Activated CD8-positive, alpha-beta T cell treated with anti-CD3 and anti-CD28 coated beads, Interleukin-2, amount 10 ng/mL, durations not matched to agents 7 days and 5 days (primary cell): ENCODE data around the gene PDE4B. TPM values are rescaled to one million over a fixed set of nuclear protein-coding genes. Genes with fewer than 3 reads are reported as not detected.
"Not testable (repeated sequence)": the region's sequence is repeated elsewhere in the genome, so short reads cannot be mapped to it uniquely, and the experiment has no call there.

ENCODE experiments used
- ATAC-seq: fragments of 150-1000 bp; cut with Tn5 transposase; one replicate; pipeline ENCODE4 v1.10.0; 2021; ENCODE audit warnings: moderate library complexity
- CTCF ChIA-PET: fragments of 350-600 bp; sonication (Branson Sonifier 250); formaldehyde crosslinking; loops from one replicate; lab custom pipeline; 2021; ENCODE audit warnings: antibody characterized with exemption; lab: Charles Lee
- POLR2A ChIA-PET: fragments of 350-600 bp; sonication (Branson Sonifier 250); formaldehyde crosslinking; loops from one replicate; lab custom pipeline; 2021; ENCODE audit warnings: antibody characterized with exemption; lab: Charles Lee
- DNase-seq: peaks from one replicate; pipeline ENCODE4 v3.0.0-alpha.2; 2020
- H3K27ac Mint-ChIP-seq: one replicate; pipeline ENCODE4 v1.8.0; 2021; ENCODE audit warnings: mild to moderate bottlenecking, mixed read lengths
- H3K27me3 Mint-ChIP-seq: one replicate; pipeline ENCODE4 v1.8.0; 2021; ENCODE audit warnings: low read depth, mixed read lengths
- H3K36me3 Mint-ChIP-seq: one replicate; pipeline ENCODE4 v1.8.0; 2021; ENCODE audit warnings: low read depth, mixed read lengths
- H3K4me1 Mint-ChIP-seq: one replicate; pipeline ENCODE4 v1.8.0; 2021; ENCODE audit warnings: low read depth, mixed read lengths
- H3K4me3 Mint-ChIP-seq: one replicate; pipeline ENCODE4 v1.8.0; 2021; ENCODE audit warnings: mild to moderate bottlenecking, mixed read lengths
- H3K9me3 Mint-ChIP-seq: one replicate; pipeline ENCODE4 v1.8.0; 2022; ENCODE audit warnings: mixed read lengths; ENCODE audit not compliant: insufficient read depth
- total RNA-seq, 2 experiments: library from RNA; stranded (reverse); gene quantifications; one replicate each; pipeline ENCODE4 v1.2.3, GENCODE V29; 2021

Gene PDE4B
- total RNA-seq, 2 experiments from 2014 or later, result 21.4 to 24.3 TPM

DNA sequence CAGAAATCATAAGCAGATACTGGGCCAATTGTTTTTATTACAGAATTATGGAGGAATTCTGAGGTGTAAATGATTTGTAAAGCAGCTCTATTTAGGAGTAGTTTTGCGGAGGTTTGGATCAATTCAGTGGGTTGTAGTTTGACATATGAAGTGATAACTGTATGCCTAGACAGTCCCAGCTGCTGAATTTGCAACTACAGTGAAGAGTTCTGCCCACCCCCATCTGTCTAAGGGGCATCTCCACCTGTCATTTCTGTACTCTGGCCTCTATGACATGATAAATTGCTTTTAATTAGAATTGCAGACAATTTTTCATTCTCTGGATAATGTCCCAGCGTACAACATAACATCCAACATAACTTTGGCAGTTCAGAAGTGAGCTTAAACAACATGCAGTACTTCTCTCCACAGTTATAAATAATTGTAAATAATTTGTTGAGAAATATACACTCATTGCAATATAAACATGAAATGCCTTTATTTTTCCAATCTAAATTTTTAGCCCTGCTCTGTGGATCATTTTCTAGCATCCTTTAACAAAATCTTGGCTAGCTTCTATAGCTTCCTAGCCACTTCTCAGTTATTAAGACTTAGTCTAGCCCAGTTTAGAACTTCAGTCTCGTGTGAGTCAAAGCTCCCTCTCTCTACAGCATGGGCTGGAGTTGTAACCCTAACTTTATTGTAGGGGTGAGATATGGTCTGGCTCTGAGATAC lies 52.3 kb downstream of the PDE4B start:
- POLR2A ChIA-PET, result no interaction called here
- CTCF ChIA-PET, result interaction anchor here (1.3 to 1.7 kb wide), 2 partner anchors 157 to 881 kb away, joined by 3 to 4 read pairs; no protein-coding TSS in a partner anchor
- H3K36me3 Mint-ChIP-seq, result no peaks in the 10 kb centered on the region
- no peak overlapping the region for H3K4me3 Mint-ChIP-seq
- ATAC-seq (no peak), DNase-seq (no peak)
- H3K27me3 Mint-ChIP-seq, result peaks cover 14% of the 10 kb centered on the region
- H3K4me1 Mint-ChIP-seq, result no peaks in the 10 kb centered on the region
- H3K9me3 Mint-ChIP-seq, result peaks cover 5% of the 10 kb centered on the region
- no peak overlapping the region for H3K27ac Mint-ChIP-seq

- Mint-ChIP-seq H3K27ac (no peak overlapping the region), H3K27me3 (peaks cover 14% of the 10 kb centered on the region), H3K4me3 (no peak overlapping the region), H3K4me1 (no peaks in the 10 kb centered on the region), H3K9me3 (peaks cover 5% of the 10 kb centered on the region), H3K36me3 (no peaks in the 10 kb centered on the region)
- DNase-seq (no peak), ATAC-seq (no peak)
- POLR2A ChIA-PET, result no interaction called here
- CTCF ChIA-PET, result interaction anchor here (1.3 to 1.7 kb wide), 2 partner anchors 158 to 880 kb away, joined by 3 to 4 read pairs; no protein-coding TSS in a partner anchor
Observed at GRCh38 chr1:65845535-65846060, 52.9 kb downstream of the PDE4B start.

- ATAC-seq, result no peak
- CTCF ChIA-PET, result no interaction called here
- no peak for DNase-seq
- Mint-ChIP-seq H3K27me3 (peaks cover 9% of the 10 kb centered on the region), H3K27ac (no peak overlapping the region), H3K36me3 (no peaks in the 10 kb centered on the region), H3K4me3 (no peak overlapping the region), H3K4me1 (no peaks in the 10 kb centered on the region), H3K9me3 (peaks cover 5% of the 10 kb centered on the region)
- POLR2A ChIA-PET, result interaction anchor here (0.5 kb wide), 1 partner anchor 91 kb away, joined by 5 read pairs; no protein-coding TSS in a partner anchor
Observed at GRCh38 chr1:65846866-65847265, 54.2 kb downstream of the PDE4B start.

DNA sequence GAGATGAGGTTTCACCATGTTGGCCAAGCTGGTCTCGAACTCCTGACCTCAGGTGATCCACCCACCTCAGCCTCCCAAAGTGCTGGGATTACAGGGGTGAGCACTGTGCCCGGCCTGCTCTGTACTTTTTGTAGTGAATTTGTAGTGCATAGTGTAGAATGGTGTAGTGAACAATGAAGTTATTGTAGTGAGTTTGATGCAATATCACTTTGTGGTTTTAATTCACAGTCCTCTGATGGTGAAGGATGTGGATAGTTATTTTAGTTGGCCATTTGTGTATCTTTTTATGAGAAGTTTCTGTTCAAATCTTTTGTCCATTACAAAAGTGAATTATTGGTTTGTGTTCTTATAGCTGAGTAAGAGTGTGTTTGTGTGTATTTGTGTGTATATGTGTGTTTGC lies 57.6 kb downstream of the PDE4B start:
- Mint-ChIP-seq H3K9me3 (peaks cover 5% of the 10 kb centered on the region), H3K4me1 (no peaks in the 10 kb centered on the region), H3K4me3 (no peak overlapping the region), H3K27ac (no peak overlapping the region), H3K36me3 (no peaks in the 10 kb centered on the region), H3K27me3 (peaks cover 10% of the 10 kb centered on the region)
- POLR2A ChIA-PET, result interaction anchor here (0.7 kb wide), 1 partner anchor 118 kb away, joined by 3 read pairs; no protein-coding TSS in a partner anchor
- DNase-seq (no peak), ATAC-seq (no peak)
- CTCF ChIA-PET, result no interaction called here

DNA sequence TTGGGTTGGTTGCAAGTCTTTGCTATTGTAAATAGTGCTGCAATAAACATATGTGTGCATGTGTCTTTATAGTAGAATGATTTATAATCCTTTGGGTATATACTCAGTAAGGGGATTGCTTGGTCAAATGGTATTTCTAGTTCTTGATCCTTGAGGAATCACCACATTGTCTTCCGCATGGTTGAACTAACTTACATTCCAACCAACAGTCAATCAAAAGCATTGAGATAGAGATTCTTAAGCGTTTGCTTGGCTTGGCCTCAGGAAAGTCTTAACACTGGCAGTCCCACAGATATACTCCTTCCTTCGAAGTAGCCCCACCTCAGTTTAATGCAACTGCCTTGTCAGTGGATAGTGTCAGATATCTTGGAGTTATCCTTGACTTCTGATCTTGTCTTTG lies 63.9 kb downstream of the PDE4B start:
- ATAC-seq, DNase-seq, H3K27me3 Mint-ChIP-seq, H3K36me3 Mint-ChIP-seq, POLR2A ChIA-PET, H3K4me3 Mint-ChIP-seq, H3K4me1 Mint-ChIP-seq, H3K27ac Mint-ChIP-seq, CTCF ChIA-PET, H3K9me3 Mint-ChIP-seq: not testable (repeated sequence)

GRCh38 chr1:65866439-65866838 lies 73.7 kb downstream of the PDE4B start:
- ChIA-PET CTCF (interaction anchor here (1.5 kb wide), 1 partner anchor 376 kb away, joined by 4 read pairs; no protein-coding TSS in a partner anchor), POLR2A (no interaction called here)
- Mint-ChIP-seq H3K4me3 (no peak overlapping the region), H3K27me3 (peaks cover 4% of the 10 kb centered on the region), H3K36me3 (no peaks in the 10 kb centered on the region), H3K9me3 (peaks cover 4% of the 10 kb centered on the region), H3K27ac (no peak overlapping the region), H3K4me1 (no peaks in the 10 kb centered on the region)
- DNase-seq, result no peak
- ATAC-seq, result no peak

DNA sequence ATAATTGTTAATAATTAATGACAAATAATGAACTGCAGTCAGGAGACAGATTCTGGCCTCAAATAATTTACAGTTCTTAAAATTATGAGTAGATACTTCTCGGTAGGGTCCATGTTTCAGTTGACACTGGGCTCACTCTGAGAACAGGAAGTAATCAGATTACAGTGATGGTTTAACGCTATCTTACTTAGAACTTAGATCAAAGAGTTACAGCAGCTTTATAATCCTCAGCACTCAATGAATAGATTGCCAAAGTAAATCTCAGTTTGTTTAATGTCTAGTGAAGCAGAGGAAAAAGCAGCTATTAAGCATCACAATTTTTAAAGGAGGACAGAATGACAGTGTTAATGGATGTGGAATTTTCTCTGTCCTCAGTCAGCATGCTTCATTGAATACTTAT lies 79.6 kb downstream of the PDE4B start:
- Mint-ChIP-seq H3K4me3 (no peak overlapping the region), H3K27me3 (peaks cover 8% of the 10 kb centered on the region), H3K27ac (no peak overlapping the region), H3K9me3 (peaks cover 4% of the 10 kb centered on the region), H3K36me3 (no peaks in the 10 kb centered on the region), H3K4me1 (no peaks in the 10 kb centered on the region)
- ATAC-seq, result no peak
- POLR2A ChIA-PET, result no interaction called here
- CTCF ChIA-PET, result no interaction called here
- no peak for DNase-seq

DNA sequence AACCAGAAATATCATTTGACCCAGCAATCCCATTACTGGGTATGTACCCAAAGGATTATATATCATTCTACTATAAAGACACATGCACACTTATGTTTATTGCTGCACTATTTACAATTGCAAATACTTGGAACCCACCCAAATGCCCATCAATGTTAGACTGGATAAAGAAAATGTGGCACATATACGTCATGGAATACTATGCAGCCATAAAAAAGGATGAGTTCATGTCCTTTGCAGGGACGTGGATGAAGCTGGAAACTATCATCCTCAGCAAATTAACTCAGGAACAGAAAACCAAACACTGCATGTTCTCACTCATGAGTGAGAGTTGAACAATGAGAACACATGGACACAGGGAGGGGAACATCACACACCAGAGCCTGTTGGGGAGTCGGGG lies 85.6 kb downstream of the PDE4B start:
- H3K9me3 Mint-ChIP-seq, DNase-seq, H3K27ac Mint-ChIP-seq, CTCF ChIA-PET, H3K27me3 Mint-ChIP-seq, ATAC-seq, POLR2A ChIA-PET, H3K4me1 Mint-ChIP-seq, H3K36me3 Mint-ChIP-seq, H3K4me3 Mint-ChIP-seq: not testable (repeated sequence)

DNA sequence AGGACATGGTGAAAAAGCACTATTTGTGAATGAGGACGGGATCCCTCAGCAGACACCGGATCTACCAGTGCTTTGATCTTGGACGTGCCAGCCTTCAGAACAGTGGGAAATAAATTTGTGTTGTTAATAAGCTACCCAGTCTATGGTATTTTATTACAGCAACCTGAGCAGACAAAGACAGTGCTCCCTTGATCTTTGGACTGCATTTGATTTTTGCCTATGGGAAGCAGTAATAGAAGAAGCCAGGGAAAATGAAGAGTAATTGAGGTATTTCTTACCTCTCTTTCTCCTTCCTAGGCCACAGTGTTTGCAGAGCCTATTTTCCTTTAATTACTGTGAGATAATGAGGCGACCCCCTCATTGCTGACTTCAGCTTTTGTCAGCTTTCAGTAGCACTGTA lies 87.9 kb downstream of the PDE4B start:
- no peaks in the 10 kb centered on the region for H3K4me1 Mint-ChIP-seq
- POLR2A ChIA-PET, result no interaction called here
- no peak overlapping the region for H3K27ac Mint-ChIP-seq
- H3K4me3 Mint-ChIP-seq, result no peak overlapping the region
- H3K9me3 Mint-ChIP-seq, result peaks cover 4% of the 10 kb centered on the region
- CTCF ChIA-PET, result no interaction called here
- H3K36me3 Mint-ChIP-seq, result no peaks in the 10 kb centered on the region
- no peaks in the 10 kb centered on the region for H3K27me3 Mint-ChIP-seq
- no peak for ATAC-seq
- DNase-seq, result no peak

GRCh38 chr1:65881067-65881594 lies 88.4 kb downstream of the PDE4B start:
- ChIA-PET POLR2A (no interaction called here), CTCF (no interaction called here)
- Mint-ChIP-seq H3K27me3 (no peaks in the 10 kb centered on the region), H3K36me3 (no peaks in the 10 kb centered on the region), H3K9me3 (peaks cover 4% of the 10 kb centered on the region), H3K27ac (no peak overlapping the region), H3K4me3 (no peak overlapping the region), H3K4me1 (no peaks in the 10 kb centered on the region)
- DNase-seq (no peak), ATAC-seq (no peak)

- CTCF ChIA-PET, result no interaction called here
- H3K27me3 Mint-ChIP-seq, result no peaks in the 10 kb centered on the region
- POLR2A ChIA-PET, result no interaction called here
- no peaks in the 10 kb centered on the region for H3K4me1 Mint-ChIP-seq
- no peaks in the 10 kb centered on the region for H3K36me3 Mint-ChIP-seq
- DNase-seq (no peak), ATAC-seq (no peak)
- H3K9me3 Mint-ChIP-seq, result no peaks in the 10 kb centered on the region
- H3K4me3 Mint-ChIP-seq, result no peak overlapping the region
- H3K27ac Mint-ChIP-seq, result no peak overlapping the region
Observed at GRCh38 chr1:65882076-65882475, 89.4 kb downstream of the PDE4B start.

GRCh38 chr1:65889441-65889840 lies 96.7 kb downstream of the PDE4B start:
- Mint-ChIP-seq H3K4me1 (no peaks in the 10 kb centered on the region), H3K27ac (no peak overlapping the region), H3K4me3 (no peak overlapping the region), H3K36me3 (no peaks in the 10 kb centered on the region), H3K9me3 (no peaks in the 10 kb centered on the region), H3K27me3 (peaks cover 14% of the 10 kb centered on the region)
- ATAC-seq (no peak), DNase-seq (no peak)
- POLR2A ChIA-PET, result no interaction called here
- CTCF ChIA-PET, result no interaction called here
